Large intestine (tissue), 3 donors: ENCODE measurements around the gene ZNF653. TPM values are rescaled to one million over a fixed set of nuclear protein-coding genes. Genes with fewer than 3 reads are reported as not detected.

Experiments used
- DNase-seq, 2 donors: peaks; one replicate each; pipeline versions ENCODE4 v3.0.0 to v3.0.0-alpha.2; 2013
- H3K27ac ChIP-seq: one replicate; pipeline ENCODE4 v1.5.1; 2013; ENCODE audit warnings: low read length
- H3K27me3 ChIP-seq: 2 replicates; pipeline ENCODE4 v1.6.1; 2013; ENCODE audit warnings: low read length; ENCODE audit not compliant: control insufficient read depth, insufficient read depth
- H3K36me3 ChIP-seq: 2 replicates; pipeline ENCODE4 v1.6.1; 2013; ENCODE audit warnings: low read length; ENCODE audit not compliant: control insufficient read depth, insufficient read depth
- H3K4me1 ChIP-seq: one replicate; pipeline ENCODE4 v1.6.1; 2013; ENCODE audit warnings: low read length; ENCODE audit not compliant: control insufficient read depth, insufficient read depth
- H3K4me3 ChIP-seq: one replicate; pipeline ENCODE4 v1.5.1; 2013; ENCODE audit warnings: low read length
- H3K9me3 ChIP-seq: one replicate; pipeline ENCODE4 v1.6.1; 2013; ENCODE audit warnings: mild to moderate bottlenecking, low read depth, low read length, moderate library complexity; ENCODE audit not compliant: control insufficient read depth
- WGBS: methylation state at CpG from one replicate; pipeline ENCODE4 v1.1.5; 2013; ENCODE audit warnings: low lambda C conversion rate; ENCODE audit not compliant: insufficient coverage; 5-methylcytosine and 5-hydroxymethylcytosine counted together
- polyA plus RNA-seq: library from polyadenylated mRNA; unstranded; fragments of 120-200 nt; gene quantifications from one replicate; pipeline ENCODE4 v1.2.1, GENCODE V29; 2013

Gene ZNF653
- polyA plus RNA-seq, 1 donor, result 8.7 TPM

DNA sequence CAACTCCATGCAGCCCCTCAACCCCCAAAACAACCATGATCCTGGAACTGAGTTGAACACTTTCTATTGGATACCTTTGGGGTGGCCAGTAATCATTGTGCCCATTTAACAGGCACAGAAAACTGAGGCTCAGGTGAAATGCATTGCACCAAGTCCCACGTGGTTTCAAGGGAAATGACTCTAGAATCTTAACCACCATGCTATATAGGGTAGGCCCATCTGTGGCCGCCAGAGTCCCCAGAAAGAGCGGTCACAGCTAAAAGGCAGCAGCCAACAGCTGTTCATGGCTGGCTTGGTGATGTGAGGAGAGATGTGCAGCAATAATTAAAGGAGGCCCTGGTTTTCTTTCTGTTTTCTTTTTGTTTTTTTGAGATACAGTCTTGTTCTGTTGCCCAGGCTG is 35.6 kb upstream of the ZNF653 start:
- H3K9me3 ChIP-seq, result peaks cover 2% of the 10 kb centered on the region
- H3K4me1 ChIP-seq, result no peaks in the 10 kb centered on the region
- H3K27ac ChIP-seq, result no peak overlapping the region
- H3K27me3 ChIP-seq, result peaks cover 22% of the 10 kb centered on the region
- H3K4me3 ChIP-seq, result no peak overlapping the region
- H3K36me3 ChIP-seq, result no peaks in the 10 kb centered on the region
- DNase-seq, result no peak
- no CpG with 5 or more reads among the region's 3 CpGs for WGBS

DNA sequence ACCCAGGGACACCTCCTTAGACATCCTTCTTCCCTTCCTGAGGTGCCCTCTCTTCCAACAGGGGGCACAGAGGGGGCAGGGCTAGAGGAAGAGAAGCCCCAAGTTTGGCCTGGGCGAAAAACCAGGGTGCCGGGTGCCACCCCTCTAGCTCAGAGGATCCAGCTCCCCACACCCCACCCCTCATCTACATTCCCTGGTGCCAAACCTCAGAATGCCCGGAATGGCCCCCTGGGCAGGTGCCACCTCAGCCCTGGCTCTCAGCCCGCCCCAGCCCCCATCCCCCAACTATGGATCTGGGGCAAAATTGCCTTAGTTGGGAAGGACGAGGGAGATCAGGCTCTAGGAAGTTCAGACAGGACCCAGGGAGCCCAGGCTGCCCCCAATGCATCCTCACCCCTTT is 35.0 kb upstream of the ZNF653 start:
- no CpG with 5 or more reads among the region's 5 CpGs for WGBS
- peaks cover 2% of the 10 kb centered on the region for H3K9me3 ChIP-seq
- peak overlapping the region; percentile 46 for H3K27ac ChIP-seq
- peaks cover 22% of the 10 kb centered on the region for H3K27me3 ChIP-seq
- no peak for DNase-seq
- H3K4me1 ChIP-seq, result peaks cover 1% of the 10 kb centered on the region
- peak overlapping the region; percentile 27 for H3K4me3 ChIP-seq
- H3K36me3 ChIP-seq, result no peaks in the 10 kb centered on the region

DNA sequence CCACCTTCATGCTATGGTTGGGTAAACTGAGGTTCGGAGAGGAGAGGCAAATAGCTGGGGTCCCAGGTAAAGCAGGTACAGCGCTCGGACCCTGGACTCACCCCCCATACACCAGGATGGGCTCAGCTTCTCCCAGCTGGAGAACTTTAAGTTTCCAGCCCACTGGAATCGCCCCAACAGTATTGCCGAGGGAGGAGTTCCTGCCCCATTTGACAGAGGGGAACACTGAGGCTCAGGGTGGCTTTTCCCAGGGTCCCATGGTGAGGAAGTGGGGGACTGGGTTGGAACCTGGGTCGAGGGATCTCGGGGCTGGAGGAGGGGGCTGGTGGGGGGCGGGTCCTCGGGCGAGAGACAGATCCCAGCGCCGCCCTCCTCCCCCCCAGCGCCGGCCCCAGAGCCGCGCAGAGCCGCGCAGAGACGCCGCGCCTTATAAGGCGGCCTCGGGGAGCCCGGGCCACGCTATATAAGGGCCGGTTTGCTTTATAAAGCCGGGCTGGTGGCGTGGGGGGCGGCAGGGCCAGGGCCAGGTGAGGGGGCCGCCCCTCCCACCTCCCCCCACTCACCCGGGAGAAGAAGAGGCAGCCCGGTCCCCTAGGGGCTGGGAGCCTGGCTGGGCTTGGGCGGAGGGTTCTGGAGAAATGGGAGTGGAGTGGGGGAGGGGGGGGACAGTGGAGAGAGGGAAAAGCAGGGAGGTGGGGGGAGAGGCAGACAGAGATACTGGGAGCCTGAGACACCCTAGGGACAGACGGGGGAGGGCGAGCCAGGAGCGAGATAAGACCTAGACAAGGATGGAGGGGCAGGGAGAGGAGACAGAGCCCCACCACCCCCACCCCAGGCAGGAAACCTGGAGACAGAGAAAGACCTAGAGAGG is 34.1 kb upstream of the ZNF653 start:
- Histone ChIP-seq H3K9me3 (peaks cover 2% of the 10 kb centered on the region), H3K36me3 (no peaks in the 10 kb centered on the region), H3K27me3 (peaks cover 22% of the 10 kb centered on the region), H3K27ac (peak overlapping the region; percentile 63), H3K4me3 (peak overlapping the region; percentile 34), H3K4me1 (peaks cover 4% of the 10 kb centered on the region)
- peak in 1 of 2 donors; percentile 39 for DNase-seq
- WGBS, result no CpG with 5 or more reads among the region's 36 CpGs

DNA sequence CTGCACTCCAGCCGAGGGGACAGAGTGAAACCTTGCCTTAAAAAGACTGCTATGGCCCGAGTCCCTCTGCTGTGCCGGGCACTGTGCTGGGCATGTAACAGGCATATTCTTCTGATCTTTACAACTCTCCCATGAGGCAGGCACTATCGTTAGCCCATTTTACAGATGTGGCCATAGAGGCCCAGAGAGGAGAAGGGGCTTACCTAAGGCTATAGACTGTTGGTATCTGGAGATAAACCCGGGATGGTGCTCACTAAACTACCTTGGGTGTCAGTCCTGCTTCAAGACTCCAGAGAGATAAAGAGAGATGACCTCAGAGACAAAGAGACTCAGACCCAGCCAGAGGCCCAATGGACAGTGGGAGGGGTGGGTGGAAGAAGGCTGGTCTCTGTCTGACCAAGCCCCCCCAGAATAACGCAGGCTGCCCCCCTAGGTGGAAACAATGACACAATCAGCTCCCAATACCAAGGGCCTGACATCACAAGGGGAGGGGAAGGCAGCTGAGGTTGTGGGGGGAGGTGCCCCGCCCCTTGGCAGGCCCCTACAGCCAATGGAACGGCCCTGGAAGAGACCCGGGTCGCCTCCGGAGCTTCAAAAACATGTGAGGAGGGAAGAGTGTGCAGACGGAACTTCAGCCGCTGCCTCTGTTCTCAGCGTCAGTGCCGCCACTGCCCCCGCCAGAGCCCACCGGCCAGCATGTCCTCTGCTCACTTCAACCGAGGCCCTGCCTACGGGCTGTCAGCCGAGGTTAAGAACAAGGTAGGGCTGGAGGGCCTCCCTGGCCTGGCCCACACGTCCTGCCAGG is 32.8 kb upstream of the ZNF653 start, which contains the start of gene CNN1:
TSS of gene CNN1 (plus strand) at position 620 of the 805 bp plus-strand sequence. CDS start at position 697, 77 bp downstream.
- H3K9me3 ChIP-seq, result peaks cover 2% of the 10 kb centered on the region
- H3K4me3 ChIP-seq, result peak within 1 kb of the TSS; percentile 34
- H3K36me3 ChIP-seq, result no peaks in the 10 kb centered on the region
- no CpG with 5 or more reads among the region's 21 CpGs for WGBS
- H3K4me1 ChIP-seq, result peaks cover 4% of the 10 kb centered on the region
- H3K27me3 ChIP-seq, result peaks cover 22% of the 10 kb centered on the region
- H3K27ac ChIP-seq, result peak within 1 kb of the TSS; percentile 63
- peak; percentile 63 to 71 for DNase-seq

DNA sequence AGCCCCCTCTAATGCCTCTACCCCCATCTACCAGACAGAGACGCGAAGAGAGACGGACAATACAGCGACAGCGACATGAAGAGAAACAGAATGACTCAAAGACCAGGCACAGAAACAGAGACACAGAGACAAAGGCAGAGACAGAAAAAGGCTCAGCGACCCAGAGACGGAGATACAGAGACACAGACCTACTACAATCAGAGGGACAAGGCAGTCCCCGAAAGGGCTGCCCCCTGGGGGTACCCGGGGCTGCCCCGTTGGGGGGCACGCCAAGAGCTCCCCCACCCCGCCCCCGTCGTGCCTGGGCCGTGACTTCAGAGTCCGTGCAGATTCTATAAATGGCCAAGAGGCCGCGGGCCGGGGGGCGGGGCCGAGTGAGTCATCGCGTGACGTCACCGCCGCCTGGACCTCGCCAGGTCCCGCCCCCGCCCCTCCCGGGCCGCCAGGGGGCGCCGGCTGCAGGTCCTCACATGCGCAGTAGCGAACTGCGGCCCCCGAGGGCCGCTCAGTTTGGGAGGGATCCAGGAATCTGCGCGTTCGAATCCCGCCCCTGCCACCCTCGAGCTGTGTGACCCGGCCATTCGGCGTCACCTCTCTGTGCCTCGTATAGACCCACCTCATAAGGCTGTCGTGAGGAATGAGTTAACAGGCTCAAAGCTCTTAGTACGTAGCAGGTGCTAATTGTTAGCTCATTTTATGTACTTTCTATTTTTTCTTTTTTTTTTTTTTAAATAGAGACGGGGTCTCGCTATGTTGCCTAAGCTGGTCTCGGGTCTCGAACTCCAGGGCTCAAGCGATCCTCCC is 30.4 kb upstream of the ZNF653 start:
- no CpG with 5 or more reads among the region's 54 CpGs for WGBS
- Histone ChIP-seq H3K9me3 (peaks cover 2% of the 10 kb centered on the region), H3K27ac (peak overlapping the region; percentile 27), H3K27me3 (peaks cover 22% of the 10 kb centered on the region), H3K4me3 (peak overlapping the region; percentile 31), H3K36me3 (no peaks in the 10 kb centered on the region), H3K4me1 (peaks cover 4% of the 10 kb centered on the region)
- peak; percentile 86 for DNase-seq

DNA sequence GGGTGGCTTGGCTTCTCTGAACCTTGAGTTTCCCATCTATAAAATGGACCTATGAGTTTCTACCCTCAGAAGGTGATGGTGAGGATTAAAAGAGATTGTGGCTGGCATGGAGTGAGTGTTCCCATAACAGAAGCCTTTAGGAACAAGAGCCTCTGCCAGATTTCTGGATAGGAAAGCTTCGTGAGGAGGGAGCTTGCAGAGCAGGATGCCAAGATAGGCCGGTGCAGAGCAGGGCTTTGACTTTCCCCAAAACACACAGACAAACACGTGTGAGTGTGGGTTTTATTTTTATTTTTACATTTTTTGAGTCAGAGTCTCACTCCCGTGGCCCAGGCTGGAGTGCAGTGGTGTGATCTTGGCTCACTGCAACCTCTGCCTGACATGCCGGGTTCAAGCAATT is 29.3 kb upstream of the ZNF653 start:
- H3K9me3 ChIP-seq, result peaks cover 2% of the 10 kb centered on the region
- no peaks in the 10 kb centered on the region for H3K36me3 ChIP-seq
- no peak for DNase-seq
- WGBS, result no CpG with 5 or more reads among the region's 5 CpGs
- peaks cover 4% of the 10 kb centered on the region for H3K4me1 ChIP-seq
- no peak overlapping the region for H3K4me3 ChIP-seq
- H3K27me3 ChIP-seq, result peaks cover 18% of the 10 kb centered on the region
- H3K27ac ChIP-seq, result no peak overlapping the region

DNA sequence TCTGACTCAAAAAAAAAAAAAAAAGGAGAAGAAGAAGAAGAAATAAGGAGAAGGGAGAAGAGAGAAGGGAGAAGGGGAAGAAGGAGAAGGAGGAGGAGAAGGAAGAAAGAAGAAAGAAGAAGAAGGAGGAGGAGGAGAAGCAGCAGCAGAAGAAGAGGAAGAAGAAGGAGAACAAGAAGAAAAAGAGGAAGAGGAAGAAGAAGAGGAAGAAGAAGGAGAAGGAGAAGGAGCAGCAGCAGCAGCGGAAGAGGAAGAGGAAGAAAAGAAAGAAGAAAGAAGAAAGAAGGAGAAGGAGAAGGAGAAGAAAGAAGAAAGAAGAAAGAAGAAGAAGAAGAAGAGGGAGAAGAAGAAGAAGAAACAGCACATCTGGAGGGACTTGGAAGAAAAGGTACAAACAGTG is 28.9 kb upstream of the ZNF653 start:
- no peak for DNase-seq
- peaks cover 4% of the 10 kb centered on the region for H3K4me1 ChIP-seq
- no peak overlapping the region for H3K27ac ChIP-seq
- no peaks in the 10 kb centered on the region for H3K36me3 ChIP-seq
- H3K27me3 ChIP-seq, result peaks cover 15% of the 10 kb centered on the region
- no peaks in the 10 kb centered on the region for H3K9me3 ChIP-seq
- H3K4me3 ChIP-seq, result no peak overlapping the region
- WGBS, result 80% methylated on average over 1 of the region's 1 CpG

DNA sequence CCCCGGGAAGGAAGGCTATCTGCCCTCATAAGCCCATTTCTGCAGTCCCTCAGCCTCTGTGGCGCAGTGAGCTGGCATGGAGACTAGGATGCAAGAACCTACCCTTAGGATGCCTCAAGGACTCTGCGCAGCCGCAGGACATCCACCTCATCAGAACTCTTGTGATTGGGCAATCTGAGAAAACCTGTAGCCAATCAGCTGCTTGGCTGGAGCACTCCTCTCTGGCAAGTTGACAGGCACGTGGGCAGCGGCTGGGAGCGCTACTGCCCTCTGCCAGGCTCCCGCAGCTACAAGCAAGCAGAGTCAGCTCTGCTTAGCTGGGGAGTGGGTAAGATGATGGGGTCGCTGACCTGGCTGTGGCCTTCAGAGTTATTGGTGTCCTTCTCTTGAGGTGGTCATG is 24.8 kb upstream of the ZNF653 start:
- Histone ChIP-seq H3K9me3 (no peaks in the 10 kb centered on the region), H3K27ac (no peak overlapping the region), H3K4me1 (peaks cover 11% of the 10 kb centered on the region), H3K4me3 (no peak overlapping the region), H3K36me3 (no peaks in the 10 kb centered on the region), H3K27me3 (no peaks in the 10 kb centered on the region)
- peak; percentile 78 to 79 for DNase-seq
- WGBS, result no CpG with 5 or more reads among the region's 9 CpGs

DNA sequence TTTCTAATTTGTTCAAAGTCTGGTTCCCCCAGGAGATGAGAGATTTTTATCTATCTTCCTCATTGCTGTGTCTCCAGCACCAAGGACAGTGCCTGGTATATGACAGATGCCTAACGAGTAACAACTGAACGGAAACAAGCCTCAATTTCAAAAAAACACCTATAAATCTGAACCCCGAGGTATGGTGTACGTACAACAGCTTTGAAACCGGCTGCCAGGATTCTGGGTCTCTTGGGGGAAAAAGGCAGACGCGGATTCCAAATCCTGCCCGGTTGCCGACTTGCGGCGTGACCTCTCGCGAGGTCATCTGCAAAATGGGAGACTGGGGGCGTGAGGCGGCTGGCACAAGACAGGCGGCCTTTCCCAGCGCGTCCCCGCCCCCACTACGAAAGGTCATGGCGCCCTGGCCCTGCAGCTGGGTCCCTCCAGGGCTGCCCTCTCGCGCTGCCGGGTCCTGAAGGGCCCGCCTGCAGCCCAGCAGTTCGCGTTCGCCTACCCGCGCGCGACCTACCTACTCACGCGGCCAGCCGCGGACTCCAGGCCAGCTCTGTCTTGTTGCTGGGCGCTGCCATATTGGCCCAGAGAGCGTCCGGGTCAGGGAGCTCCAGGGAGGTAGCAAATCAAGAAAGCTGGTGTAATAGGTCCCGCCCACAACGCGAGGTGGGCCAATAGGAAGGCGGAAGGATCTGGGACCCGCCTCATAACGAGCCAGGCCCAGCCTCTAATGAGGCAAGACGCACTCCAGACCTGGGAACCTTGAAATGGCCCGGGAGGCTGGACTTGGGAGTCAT is 23.1 kb upstream of the ZNF653 start, which contains the start of gene ECSIT:
TSS of gene ECSIT (minus strand) at position 584 of the 791 bp plus-strand sequence. CDS start 9,964 bp downstream, outside the sequence.
- no CpG with 5 or more reads among the region's 47 CpGs for WGBS
- Histone ChIP-seq H3K36me3 (peaks cover 2% of the 10 kb centered on the region), H3K27me3 (no peaks in the 10 kb centered on the region), H3K4me1 (peaks cover 10% of the 10 kb centered on the region), H3K9me3 (no peaks in the 10 kb centered on the region), H3K4me3 (peak within 1 kb of the TSS; percentile 99), H3K27ac (peak within 1 kb of the TSS; percentile 94)
- peak; percentile 98 to 99 for DNase-seq
